Smooth muscle cell (in vitro differentiated cells): Measurements from ENCODE around the gene UPK1A. TPM values are rescaled to one million over a fixed set of nuclear protein-coding genes. Genes with fewer than 3 reads are reported as not detected.

Experiments
- DNase-seq: peaks from one replicate; lab custom pipeline; 2025; ENCODE audit not compliant: unreplicated experiment; lab: John Stamatoyannopoulos, UW
- H2AFZ ChIP-seq: fragments of 200-600 bp; sonication (generic); 2 replicates; pipeline ENCODE4 v1.6.0; 2016; ENCODE audit warnings: antibody characterized with exemption, low read depth, mild to moderate bottlenecking
- H3F3A ChIP-seq: fragments of 200-600 bp; sonication (generic); 2 replicates; pipeline ENCODE4 v1.6.0; 2017; ENCODE audit warnings: antibody characterized with exemption, low read depth
- H3K27ac ChIP-seq: fragments of 200-600 bp; sonication (generic); 2 replicates; pipeline ENCODE4 v1.5.1; 2016; ENCODE audit warnings: low read depth, mild to moderate bottlenecking
- H3K27me3 ChIP-seq: fragments of 200-600 bp; sonication (generic); 2 replicates; pipeline ENCODE4 v1.6.1; 2016; ENCODE audit warnings: low read depth, mild to moderate bottlenecking
- H3K36me3 ChIP-seq: fragments of 200-600 bp; sonication (generic); 2 replicates; pipeline ENCODE4 v1.5.1; 2016; ENCODE audit warnings: low read depth
- H3K4me1 ChIP-seq: fragments of 200-600 bp; sonication (generic); 2 replicates; pipeline ENCODE4 v1.5.1; 2016; ENCODE audit warnings: low read depth
- H3K4me2 ChIP-seq: fragments of 200-600 bp; sonication (generic); 2 replicates; pipeline ENCODE4 v1.6.0; 2016; ENCODE audit warnings: mild to moderate bottlenecking
- H3K4me3 ChIP-seq: fragments of 200-600 bp; sonication (generic); 2 replicates; pipeline ENCODE4 v1.5.1; 2016; ENCODE audit warnings: mild to moderate bottlenecking
- H3K79me2 ChIP-seq: fragments of 200-600 bp; sonication (generic); 2 replicates; pipeline ENCODE4 v1.6.0; 2016; ENCODE audit warnings: low read depth, mild to moderate bottlenecking
- H3K9ac ChIP-seq: fragments of 200-600 bp; sonication (generic); 2 replicates; pipeline ENCODE4 v1.6.0; 2016; ENCODE audit warnings: low read depth
- H3K9me3 ChIP-seq: fragments of 200-600 bp; sonication (generic); replicated peaks from 2 replicates; pipeline ENCODE4 v1.5.1; 2016; ENCODE audit warnings: low read depth
- H4K20me1 ChIP-seq: fragments of 200-600 bp; sonication (generic); 2 replicates; pipeline ENCODE4 v1.6.0; 2016; ENCODE audit warnings: low read depth
- WGBS: methylation state at CpG from one replicate; pipeline ENCODE4 v1.1.7; 2016; ENCODE audit warnings: low lambda C conversion rate; 5-methylcytosine and 5-hydroxymethylcytosine counted together
- polyA plus RNA-seq: library from polyadenylated mRNA; unstranded; fragments of >200 nt; fragmentation: Nextera tagmentation; extraction: Ambion mirVana; gene quantifications from 2 replicates; pipeline ENCODE4 v1.2.1, GENCODE V29; 2016
- total RNA-seq: library from RNA; depleted of rRNA; stranded (reverse); fragments of >200 nt; gene quantifications from 2 replicates; pipeline ENCODE4 v1.2.3, GENCODE V29; 2014
- TF ChIP-seq, protein P1 (sequence below): fragments of 200-600 bp; sonication (generic); IDR thresholded peaks from 2 replicates; pipeline ENCODE4 v1.5.1; 2017; ENCODE audit warnings: borderline replicate concordance, mild to moderate bottlenecking, antibody characterized with exemption; ENCODE audit not compliant: insufficient read depth, poor library complexity, severe bottlenecking

The UPK1A gene
- total and polyA plus RNA-seq, 2 experiments from 2014 or later: 1.0 to 4.2 TPM

DNA sequence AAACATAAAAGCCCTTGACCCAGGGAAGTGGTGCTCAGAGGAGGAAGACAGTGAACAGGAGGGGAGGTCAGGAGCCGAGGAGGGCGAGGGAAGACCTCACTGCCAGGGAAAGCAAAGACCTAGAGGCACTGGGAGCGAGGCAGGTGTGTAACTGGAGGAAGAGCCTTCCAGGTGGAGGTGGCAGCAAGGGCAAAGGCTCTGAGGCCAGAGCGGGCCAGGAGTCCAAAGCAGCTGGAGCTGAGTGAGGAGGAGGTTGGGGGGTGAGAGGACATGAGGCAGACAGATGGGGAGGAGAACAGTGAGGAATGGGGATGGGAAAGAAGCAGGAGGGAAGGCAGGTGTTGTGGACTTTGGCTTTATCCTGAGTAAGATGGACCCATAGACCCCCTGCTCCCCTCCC lies 3.7 kb downstream of the UPK1A start:
- Histone ChIP-seq H3K4me2 (no peak overlapping the region), H3K4me1 (no peaks in the 10 kb centered on the region), H3K79me2 (no peaks in the 10 kb centered on the region), H3K9me3 (no peaks in the 10 kb centered on the region), H3F3A (no peaks in the 10 kb centered on the region), H3K36me3 (no peaks in the 10 kb centered on the region), H2AFZ (no peak overlapping the region), H3K4me3 (no peak overlapping the region), H3K27ac (no peak overlapping the region), H4K20me1 (peaks cover 3% of the 10 kb centered on the region), H3K27me3 (no peaks in the 10 kb centered on the region), H3K9ac (no peak overlapping the region)
- TF ChIP-seq, protein P1, sequence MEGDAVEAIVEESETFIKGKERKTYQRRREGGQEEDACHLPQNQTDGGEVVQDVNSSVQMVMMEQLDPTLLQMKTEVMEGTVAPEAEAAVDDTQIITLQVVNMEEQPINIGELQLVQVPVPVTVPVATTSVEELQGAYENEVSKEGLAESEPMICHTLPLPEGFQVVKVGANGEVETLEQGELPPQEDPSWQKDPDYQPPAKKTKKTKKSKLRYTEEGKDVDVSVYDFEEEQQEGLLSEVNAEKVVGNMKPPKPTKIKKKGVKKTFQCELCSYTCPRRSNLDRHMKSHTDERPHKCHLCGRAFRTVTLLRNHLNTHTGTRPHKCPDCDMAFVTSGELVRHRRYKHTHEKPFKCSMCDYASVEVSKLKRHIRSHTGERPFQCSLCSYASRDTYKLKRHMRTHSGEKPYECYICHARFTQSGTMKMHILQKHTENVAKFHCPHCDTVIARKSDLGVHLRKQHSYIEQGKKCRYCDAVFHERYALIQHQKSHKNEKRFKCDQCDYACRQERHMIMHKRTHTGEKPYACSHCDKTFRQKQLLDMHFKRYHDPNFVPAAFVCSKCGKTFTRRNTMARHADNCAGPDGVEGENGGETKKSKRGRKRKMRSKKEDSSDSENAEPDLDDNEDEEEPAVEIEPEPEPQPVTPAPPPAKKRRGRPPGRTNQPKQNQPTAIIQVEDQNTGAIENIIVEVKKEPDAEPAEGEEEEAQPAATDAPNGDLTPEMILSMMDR: no peak
- no peak for DNase-seq
- 78% methylated on average over 4 of the region's 4 CpGs for WGBS

DNA sequence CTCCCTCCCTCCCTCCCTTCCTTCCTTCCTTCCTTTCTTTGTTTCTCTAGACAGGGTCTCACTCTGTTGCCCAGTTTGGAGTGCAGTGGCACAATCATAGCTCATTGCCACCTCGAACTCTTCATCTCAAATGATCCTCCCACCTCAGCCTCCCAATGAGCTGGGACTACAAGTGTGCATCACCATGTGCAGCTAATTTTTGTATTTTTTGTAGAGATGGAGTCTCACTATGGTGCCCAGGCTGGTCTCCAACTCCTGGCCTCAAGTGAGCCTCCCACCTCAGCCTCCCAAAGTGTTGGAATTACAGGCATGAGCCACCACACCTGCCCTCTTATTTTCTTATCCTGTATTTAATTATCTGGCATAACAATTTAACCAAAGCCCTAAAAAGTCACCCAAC lies 4.4 kb downstream of the UPK1A start:
- H2AFZ ChIP-seq: no peak overlapping the region
- H3F3A ChIP-seq: no peaks in the 10 kb centered on the region
- 100% methylated on average over 1 of the region's 1 CpG for WGBS
- no peaks in the 10 kb centered on the region for H3K36me3 ChIP-seq
- no peak overlapping the region for H3K27ac ChIP-seq
- no peaks in the 10 kb centered on the region for H3K9me3 ChIP-seq
- no peaks in the 10 kb centered on the region for H3K27me3 ChIP-seq
- TF ChIP-seq, protein P1: no peak
- H3K9ac ChIP-seq: no peak overlapping the region
- no peak overlapping the region for H3K4me3 ChIP-seq
- no peak for DNase-seq
- H3K4me1 ChIP-seq: no peaks in the 10 kb centered on the region
- H3K4me2 ChIP-seq: no peak overlapping the region
- H4K20me1 ChIP-seq: no peaks in the 10 kb centered on the region
- no peaks in the 10 kb centered on the region for H3K79me2 ChIP-seq

- H3K27me3 ChIP-seq: no peaks in the 10 kb centered on the region
- TF ChIP-seq, protein P1: no peak
- H2AFZ ChIP-seq: no peak overlapping the region
- no peak for DNase-seq
- no peaks in the 10 kb centered on the region for H3K79me2 ChIP-seq
- no peaks in the 10 kb centered on the region for H3K4me1 ChIP-seq
- no peak overlapping the region for H3K4me3 ChIP-seq
- no peak overlapping the region for H3K9ac ChIP-seq
- no peaks in the 10 kb centered on the region for H4K20me1 ChIP-seq
- no peaks in the 10 kb centered on the region for H3K36me3 ChIP-seq
- H3K27ac ChIP-seq: no peak overlapping the region
- no peaks in the 10 kb centered on the region for H3K9me3 ChIP-seq
- no peak overlapping the region for H3K4me2 ChIP-seq
- H3F3A ChIP-seq: no peaks in the 10 kb centered on the region
- 81% methylated on average over 3 of the region's 3 CpGs for WGBS
Observed at GRCh38 chr19:35671818-35672217, 5.5 kb downstream of the UPK1A start.

DNA sequence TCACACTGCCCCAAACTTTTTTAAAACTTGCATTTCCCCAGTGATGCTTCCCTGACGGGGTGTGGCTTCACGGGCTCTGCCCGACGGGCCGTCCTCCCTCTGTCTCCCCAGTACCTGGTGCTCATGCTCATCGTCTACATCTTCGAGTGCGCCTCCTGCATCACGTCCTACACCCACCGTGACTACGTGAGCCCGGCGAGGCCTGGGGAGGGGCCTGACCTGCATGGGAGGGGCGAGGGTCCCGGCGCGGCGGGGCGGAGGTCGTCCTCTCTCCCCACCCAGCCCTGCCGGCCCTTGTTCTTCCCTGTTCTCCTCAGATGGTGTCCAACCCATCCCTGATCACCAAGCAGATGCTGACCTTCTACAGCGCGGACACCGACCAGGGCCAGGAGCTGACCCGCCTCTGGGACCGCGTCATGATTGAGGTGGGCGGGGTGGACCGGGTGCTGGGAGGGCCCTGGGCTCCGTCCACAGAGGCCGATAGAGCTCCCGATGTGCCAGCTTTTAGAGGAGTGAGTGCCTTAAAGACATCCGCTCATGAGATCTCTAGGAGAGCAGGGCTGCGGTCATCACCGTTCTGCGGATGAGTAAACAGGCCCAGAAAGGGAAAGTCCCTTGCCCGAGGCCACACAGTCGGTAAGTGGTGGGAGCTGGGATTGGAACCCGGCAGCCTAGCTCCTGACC lies 6.9 kb downstream of the UPK1A start:
- H3K9me3 ChIP-seq: no peaks in the 10 kb centered on the region
- peak overlapping the region; percentile 91 for H3K4me2 ChIP-seq
- H3F3A ChIP-seq: no peaks in the 10 kb centered on the region
- DNase-seq: no peak
- H3K4me1 ChIP-seq: no peaks in the 10 kb centered on the region
- H3K9ac ChIP-seq: no peak overlapping the region
- H3K79me2 ChIP-seq: no peaks in the 10 kb centered on the region
- H3K27ac ChIP-seq: no peak overlapping the region
- H3K27me3 ChIP-seq: no peaks in the 10 kb centered on the region
- H4K20me1 ChIP-seq: no peaks in the 10 kb centered on the region
- peak overlapping the region; percentile 97 for H2AFZ ChIP-seq
- TF ChIP-seq, protein P1: no peak
- no peaks in the 10 kb centered on the region for H3K36me3 ChIP-seq
- peak overlapping the region; percentile 54 for H3K4me3 ChIP-seq
- WGBS: 3% methylated on average over 38 of the region's 39 CpGs
